ENCODE measurements around the gene PTPRH.
"Not testable (repeated sequence)": the region's sequence is repeated elsewhere in the genome, so short reads cannot be mapped to it uniquely, and the experiment has no call there.

PTPRH gene

DNA sequence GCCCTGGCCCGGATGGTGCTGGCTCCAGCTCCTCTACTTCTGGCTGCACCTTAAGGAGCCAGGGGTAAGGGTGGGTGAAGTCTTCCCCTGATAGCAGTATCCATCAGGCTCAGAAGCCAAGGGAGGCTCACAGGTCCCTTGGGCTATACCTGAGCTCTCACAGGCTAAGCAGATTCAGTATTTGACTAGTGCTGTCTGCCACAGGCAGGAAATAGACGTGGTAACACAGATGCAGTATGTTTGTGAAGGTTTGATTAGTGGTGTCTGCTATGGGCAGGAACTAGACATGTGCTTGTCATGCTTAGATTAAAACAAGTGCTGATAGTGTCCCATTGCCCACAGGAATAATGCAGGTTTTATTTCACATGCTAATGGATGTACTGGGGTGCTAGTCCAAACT is 33.2 kb downstream of the PTPRH start:
- no peak for DNase-seq

DNA sequence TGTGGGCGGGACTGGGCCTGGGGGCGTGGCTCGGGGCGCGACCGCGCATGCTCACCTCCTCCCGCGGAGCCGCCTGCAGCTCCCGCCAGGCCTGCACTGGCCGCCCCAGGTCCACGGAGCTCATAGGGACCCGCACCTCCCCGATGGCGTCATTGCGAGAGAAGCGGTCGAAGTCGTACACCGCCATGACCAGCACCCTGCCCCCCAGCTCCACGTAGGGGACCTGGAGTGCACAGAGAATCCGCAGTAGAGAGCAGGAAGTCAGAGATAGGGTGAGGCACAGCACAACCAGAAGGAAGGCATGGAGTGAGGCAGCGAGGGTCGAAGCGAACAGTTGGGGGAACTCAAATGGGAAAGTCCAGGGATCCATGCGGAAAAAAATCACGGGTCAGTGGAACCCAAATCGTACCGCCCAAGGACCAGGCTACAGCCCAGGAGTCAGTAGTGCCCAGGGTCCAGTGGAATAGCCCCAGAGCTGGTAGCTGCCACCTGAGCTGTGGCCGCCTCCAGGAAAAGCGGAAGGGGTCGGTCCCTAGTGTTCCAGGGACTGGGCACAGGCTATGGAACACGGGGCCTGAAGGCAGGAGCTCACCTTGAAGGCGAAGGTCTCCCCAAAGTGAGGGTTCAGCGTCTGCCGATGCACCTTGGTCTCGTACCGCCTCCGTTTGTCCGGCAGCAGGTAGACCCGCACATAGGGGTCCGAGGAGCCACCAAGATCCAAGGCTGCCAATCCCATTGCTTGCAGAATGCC is 34.0 kb downstream of the PTPRH start:
- DNase-seq, result no peak

DNA sequence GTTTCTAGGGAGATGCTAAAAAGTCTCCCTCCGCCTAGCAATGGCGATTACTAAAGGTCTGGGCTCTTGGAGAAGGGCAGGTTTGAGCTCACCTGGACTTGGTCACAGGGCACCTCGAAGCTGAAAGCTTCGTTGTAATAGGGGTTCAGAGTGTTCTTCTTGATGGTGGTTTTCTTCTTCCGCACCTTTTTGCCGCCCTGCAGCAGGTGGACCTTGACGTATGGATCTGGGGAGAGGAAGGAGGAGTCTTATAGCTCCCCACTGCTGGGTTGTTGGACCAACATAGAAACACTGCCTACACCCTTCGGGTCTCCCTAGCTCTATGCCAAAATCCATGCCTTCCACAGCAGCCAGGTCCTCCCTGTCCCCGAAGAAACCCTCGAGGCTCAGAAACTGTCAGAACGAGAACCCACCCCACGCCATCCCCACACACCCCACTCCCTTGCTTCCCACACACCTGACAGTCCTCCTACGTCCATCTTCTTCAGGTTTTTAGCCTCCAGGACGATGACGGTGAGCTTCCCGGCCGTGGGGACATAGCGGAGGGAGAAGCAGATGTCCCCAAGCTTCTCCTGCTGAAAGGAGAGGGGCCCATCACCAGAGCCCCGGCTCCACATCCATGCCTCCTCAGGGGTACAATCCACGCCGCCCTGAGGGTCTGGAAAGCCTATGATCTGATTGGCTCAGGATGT is 34.7 kb downstream of the PTPRH start:
- DNase-seq, result no peak

DNA sequence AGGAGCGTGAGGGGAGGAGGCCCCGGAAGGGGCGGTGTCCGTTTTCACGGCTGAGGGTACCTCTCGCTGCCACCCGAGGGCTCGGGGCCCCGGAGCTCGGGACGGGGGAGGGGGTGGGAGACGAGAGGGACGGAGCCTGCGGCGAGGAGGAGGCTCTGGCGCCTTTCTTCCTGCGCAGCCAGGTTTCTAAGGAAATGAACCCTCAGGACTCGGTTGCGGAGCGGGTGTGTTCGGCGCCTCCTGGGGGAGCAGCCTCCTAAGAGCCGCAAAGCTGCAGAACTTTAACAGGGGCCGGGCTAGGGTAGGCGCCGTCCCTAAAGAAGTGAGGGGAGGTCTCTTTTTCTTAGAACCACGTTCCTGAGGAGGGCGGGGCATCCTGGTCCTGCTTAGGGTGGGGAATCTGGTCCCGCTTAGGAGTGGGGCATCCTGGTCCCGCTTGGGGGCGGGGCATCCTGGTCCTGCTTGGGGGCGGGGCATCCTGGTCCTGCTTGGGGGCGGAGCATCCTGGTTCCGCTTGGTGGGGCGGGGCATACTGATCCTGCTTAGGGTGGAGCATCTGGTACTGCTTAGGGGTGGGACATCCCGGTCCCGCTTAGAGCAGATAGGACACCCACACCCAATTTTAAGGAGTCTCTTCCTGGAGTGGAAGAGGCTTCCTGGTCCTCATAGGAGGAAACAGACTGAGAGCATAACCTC is 35.4 kb downstream of the PTPRH start:
- DNase-seq, result peak; percentile 43 to 70

DNA sequence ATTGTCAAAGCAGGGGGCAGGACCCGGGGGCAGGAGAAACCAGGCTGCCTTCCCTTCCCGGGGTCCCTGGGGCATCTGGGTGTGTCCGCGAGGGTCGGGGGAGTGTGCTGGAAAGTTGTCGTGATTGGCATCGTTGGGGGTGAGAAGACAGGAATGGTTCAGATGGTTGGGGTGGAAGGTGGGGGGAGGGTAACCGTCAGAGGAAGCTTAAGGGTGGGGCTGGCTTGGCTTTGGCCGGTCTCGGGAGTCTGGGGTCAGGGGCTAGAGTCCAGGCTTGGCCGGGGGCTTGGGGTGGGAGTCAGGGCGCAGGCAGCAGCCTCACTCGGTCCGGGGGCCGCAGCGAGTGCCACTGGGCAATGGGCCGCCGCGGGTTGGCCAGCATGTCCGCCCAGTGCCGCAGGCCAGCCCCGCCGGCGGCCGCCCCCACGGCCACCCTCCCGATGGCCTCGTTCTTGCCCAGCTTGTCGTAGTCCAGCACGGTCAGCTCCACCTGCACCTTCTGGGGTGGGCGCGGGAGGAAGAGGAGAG is 36.1 kb downstream of the PTPRH start:
- DNase-seq, result no peak

DNA sequence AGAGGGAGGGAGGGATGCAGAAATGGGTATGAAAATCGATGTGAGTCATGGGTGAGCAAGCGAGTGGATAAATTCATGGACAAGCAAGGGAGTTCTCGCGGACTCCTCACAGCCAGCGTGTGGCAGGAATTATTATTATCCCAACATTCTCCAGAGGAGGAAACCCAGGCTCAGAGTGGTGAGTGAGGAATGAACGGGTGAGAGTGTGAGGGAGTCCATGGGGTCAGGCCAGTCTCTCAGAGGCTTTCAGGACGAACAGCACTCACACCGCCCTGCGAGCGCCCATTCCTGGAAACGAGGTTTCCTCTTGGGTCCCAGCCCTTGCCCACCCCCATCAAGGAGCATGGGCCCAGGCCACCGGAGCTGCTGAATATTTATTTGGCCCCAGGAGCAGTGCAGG is 36.6 kb downstream of the PTPRH start:
- DNase-seq, result no peak

DNA sequence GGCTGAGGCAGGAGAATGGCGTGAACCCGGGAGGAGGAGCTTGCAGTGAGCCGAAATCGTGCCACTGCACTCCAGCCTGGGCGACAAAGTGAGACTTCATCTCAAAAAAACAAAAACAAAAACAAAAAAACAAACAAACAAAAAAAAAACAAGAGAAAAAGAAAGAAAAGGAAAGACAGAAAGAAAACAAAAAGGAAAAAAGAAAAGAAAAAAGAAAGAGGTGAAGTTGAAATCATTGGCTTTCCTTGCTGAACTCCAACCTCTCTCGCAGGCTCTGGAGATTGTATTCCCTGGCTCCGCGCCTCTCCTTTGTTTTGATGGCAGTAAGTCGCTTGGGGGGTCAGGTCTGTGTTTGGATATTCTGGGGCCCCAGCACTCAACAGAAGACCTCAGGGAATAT is 37.0 kb downstream of the PTPRH start:
- DNase-seq, result not testable (repeated sequence)

DNA sequence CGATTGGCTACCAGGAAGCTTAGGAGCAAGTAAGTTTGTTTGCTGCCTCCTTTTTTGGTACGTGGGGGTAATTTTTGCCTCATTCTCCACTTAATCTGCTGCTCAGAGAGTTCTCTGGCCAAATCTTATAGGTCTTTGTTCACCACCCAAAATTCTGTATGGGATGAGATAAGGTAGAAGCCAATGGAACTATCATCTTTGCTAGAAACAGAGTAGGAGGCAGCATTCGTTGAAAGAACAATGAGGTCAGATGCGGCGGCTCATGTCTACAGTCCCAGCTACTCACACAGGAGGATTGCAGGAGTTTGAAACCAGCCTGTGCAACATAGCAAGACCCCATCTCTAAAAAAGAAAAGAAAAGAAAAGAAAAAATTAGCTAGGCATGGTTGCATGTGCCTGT is 37.9 kb downstream of the PTPRH start:
- DNase-seq, result no peak

DNA sequence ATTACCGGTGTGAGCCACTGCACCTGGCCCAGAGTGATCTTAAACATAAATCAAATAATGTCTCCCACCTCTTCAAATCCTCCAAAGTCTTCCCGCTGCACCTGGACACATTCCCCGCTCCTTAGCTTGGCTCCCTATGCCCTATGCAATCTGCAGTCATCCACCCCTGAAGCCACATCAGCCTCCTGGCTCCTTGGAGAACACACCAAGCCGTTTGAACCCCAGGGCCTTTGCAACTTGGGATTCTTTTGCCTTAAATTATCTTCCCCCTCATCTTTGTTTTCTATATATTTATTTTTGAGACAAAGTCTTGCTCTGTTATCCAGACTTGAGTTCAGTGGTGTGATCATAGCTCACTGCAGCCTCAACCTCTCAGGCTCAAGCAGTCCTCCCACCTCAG is 40.2 kb downstream of the PTPRH start:
- no peak for DNase-seq

DNA sequence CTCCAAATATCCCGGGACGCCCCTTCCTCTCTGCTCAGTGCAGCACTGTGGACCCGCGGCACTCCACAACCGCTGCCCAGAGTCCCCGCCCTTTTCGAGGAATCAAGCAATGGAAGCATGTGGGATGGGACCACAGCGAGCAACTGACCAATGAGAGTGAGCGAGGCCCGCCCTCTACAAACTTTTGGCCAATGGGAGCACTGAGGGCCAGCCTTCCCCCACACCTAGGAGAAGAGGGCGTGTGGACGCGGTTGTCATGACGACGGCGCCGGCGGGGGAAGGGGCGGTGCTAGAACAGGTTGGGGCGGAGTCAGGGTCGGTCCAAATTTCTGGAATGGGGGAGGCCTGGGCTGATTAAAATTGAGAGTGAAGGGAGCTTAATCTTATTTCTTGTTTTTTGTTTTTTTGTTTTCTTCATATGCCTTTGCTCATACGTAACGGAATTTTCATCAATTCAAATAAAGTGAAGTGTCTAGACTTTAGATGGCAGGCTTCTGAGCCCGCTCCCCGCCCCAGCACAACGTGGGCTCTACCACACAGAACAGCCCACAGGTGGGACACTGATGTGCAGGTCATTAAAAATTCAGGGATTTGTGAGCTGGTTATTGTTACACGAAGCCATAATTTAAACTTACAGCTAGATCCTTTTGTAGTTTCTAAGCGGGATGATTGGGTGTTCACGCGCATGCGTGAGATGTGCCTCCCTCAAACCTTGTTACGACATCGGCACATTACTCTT is 42.6 kb downstream of the PTPRH start, which contains the start of gene DNAAF3:
TSS of gene DNAAF3 (minus strand) at position 84 of the 739 bp plus-strand sequence. CDS start 200 bp downstream, outside the sequence.
- DNase-seq, result peak; percentile 64 to 87

DNA sequence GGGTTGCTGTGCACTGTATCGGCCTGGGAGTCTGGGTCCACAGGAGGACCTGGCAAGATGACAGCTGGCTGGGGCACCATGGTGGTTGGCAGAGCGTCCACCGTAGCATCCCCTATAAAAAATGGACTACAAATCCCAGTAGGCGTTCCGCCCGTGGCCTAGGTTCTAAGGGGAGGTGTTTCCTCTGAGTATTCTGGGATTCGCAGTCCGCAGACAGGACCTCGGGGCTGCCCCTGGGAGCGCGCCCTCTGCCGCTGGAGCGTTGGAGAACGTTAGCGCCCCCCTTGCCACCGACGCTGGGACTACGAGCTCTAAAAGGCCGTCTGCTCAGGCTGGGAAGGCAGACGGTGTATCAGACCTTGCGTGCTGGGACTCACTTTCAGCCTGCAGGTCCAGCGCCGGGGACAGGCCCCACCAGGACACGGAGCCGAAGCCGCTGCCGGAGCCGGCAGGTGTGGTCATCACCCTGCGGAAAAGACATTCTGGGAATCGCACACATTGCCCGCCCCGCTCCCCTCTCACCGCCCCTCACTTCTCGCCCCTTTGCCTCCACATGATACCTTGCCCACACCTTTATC is 43.3 kb downstream of the PTPRH start:
- peak in 1 of 2 donors; percentile 63 for DNase-seq

DNA sequence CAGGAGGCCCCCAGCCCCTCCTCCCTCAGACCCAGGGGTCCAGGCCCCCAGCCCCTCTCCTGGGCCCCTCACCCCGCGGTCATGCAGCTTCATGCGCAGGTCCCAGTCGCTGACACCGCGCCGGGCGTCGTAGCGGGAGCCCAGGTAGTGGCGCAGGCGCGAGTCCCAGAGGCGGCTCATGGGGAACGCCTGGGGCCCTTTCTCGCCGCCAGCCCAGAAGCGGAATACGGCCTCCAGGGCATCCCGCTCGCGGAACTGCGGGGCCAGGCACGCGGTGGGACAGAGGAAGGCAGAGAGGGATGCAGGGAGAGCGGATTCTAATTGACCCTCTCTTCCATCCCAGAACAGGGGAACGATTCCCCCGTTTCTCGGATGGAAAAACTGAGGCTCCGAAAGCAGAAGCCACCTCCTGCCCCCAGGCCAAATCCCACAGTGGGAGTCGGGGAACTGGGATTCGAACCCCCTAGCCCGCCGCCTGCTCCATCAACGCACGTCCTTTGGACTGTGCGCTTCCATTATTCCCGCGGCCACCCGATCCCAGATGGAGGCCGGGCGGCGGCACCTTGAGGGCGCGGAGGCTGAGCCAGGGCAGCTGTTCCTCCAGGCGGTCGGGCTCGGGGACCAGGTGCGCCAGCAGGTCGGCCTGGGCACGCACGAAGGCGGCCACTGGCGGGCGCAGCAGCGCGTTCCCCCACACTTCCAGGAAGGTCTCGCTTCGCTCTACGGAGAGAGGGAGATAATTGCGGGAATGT is 47.6 kb downstream of the PTPRH start:
- DNase-seq, result no peak

DNA sequence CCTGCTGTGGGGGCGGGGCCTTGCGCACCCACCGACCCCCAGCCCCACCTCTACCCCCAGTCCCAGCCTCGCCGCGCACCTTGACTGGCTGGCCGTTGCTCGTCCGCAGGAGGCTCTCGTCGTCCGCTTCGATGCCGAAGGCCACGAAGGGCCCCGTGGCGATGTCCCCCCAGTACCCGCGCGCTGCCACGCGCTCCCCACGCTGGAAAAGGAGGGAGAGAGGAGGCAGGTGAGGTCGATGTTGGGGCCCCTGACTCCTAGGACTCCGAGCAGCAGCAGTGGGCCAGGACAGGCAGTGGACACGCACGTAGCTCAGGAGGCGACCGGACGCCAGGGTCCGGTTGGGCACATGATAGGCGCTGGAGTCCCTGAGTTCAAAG is 48.3 kb downstream of the PTPRH start:
- DNase-seq, result no peak

DNA sequence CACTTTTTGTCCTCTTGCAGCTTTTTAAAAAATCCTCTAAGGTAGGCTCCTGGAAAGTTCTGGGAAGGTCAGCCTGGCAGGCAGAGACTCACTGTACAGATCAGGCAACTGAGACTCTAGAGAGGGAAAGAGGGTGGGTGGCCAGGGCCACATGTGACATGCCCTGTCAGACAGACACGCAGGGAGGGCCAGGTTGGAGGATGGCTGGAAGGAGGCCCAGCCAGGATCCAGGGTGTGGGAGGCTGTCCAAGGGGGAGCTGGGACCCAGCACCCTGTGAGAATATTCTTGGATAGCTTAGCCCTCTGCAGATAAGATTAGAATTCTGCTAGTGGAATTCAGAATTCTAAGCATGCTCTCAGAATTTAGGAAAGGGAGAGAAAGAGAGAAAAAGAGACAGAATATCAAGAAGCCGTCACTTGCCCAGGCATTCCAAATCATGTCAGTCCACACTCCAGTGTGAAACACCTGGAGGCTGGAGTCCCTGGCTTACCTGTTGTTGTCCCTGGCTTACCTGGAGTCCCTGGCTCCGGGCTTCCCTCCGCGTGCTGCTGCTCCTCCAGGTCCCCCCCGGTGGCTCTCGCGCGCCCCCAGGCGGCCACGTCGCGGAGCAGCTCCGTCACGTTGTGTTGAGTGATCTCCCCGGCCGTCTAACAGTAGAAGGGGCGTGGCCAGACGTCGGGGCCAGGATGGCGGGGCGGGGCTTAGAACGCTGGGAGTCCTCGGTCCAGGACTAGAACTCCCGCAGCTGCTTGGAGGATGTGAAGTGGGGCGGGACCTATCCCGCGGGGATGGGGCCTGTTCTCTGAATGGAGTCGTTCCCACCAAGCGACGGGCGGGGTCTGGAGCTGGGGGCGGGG is 48.9 kb downstream of the PTPRH start:
- peak; percentile 89 to 94 for DNase-seq

DNA sequence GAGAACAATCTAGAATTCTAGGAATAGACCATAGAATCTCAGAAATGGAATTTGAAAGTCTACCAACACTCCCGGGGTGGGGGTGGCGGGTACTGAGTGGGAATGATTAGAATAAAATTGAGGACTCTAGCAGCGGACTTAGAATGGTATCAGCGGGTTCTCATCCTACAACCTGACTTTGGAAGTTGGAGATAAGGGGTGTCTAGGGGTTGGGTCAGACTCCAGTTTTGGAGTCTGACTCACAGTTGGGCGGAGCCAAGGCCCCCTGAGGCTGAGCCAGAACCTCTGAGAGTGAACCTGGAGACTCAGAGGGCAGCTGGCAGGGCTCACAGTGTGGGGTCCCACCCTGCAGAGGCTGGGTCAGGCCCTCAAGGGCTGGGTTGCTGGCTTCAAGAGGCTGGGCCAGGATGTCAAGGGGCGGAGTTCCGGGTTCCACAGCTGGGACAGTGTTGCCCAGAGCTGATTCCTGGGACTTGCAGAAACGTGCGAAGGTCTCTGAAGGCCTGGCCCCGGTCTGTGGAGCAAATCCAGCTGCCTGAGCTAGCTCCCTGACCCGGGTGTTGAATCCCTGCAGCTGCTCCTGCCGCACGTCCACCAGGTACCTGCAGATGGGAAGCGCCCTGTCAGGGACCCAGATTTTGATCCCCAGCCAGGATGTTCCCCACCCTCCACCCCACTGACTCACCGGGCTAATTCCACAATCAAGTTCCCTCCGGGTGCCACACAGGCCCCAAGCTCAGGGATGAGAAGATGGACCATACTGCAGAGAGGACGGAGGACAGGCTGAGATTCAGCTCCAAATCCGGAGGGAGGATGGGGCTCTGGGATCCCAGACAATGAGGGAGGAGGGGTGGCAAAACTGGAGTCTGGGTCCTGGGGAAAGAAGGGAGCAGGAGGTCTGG is 50.2 kb downstream of the PTPRH start:
- DNase-seq, result no peak

DNA sequence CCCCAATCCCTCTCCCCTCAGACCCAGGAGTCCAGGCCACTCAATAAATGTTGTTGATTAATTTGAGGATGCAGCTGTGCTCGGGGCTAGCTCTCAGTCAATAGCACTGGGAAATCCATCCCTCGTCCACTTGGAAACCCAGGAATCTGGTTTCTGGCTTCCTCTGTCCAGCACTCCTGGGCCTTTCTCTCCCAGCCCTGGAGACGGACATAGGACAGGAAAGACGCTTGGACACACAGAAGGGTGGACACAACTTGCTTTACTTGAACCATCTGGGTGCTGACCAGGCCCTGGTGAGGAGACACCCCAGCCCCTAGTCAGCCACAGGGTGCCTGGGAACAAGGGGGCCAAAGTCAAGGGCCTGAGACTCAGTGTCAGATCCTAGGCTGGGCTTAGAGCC is 50.9 kb downstream of the PTPRH start:
- no peak for DNase-seq

DNA sequence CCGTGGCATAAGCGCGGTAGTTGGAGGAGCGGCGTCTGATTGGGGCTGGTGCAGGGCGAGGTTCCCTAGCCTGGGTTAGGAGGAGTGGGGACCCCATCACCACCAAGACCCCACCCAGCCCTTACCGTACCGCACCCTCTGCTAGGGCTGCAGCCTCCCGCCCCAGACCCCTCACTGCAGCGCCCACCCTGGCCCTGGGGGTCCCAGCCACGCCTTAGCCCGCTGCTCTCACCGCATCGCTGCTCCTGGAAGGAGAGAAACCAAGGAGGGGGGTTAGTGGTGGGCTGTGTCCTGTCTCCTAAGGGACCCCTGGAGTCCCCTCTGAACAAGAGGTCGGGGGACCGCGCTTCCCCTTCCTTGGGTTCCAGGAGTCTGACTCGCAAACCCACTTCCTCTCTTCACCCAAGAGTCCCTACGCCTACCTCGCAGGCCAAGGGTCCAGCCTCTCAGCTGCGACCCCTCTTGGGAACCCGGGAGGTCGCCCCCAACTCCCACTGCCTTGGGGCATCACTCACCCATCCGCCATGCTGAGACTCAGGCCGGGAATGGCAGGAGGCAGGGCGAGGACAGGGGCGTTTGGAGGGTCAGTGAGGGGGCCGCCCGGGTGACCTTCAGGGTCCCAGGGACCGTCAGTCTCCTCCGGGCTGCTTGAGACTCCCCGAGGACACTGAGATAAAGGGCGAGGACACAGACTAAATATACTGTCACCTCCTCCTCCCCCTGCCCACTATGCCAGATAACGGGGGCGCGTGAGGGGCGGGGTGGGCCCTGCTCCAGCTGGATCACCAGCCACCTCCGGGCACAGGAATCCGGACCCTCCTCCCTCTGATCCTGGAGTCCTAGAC is 52.0 kb downstream of the PTPRH start, which contains the start of gene TNNI3:
TSS of gene TNNI3 (minus strand) at position 669 of the 845 bp plus-strand sequence. CDS start at position 526, 143 bp downstream.
- DNase-seq, result no peak

Data from stimulated activated CD4-positive, alpha-beta T cell treated with anti-CD3 and anti-CD28 coated beads, Interleukin-2, amount 100 ng/mL, for 24 hours (primary cell).